ENCODE measurements around the gene NCF2.

NCF2 gene

GRCh38 chr1:183548116-183548515, 42.1 kb downstream of the NCF2 start:
- DNase-seq = no peak

GRCh38 chr1:183546427-183546826, 43.8 kb downstream of the NCF2 start:
- DNase-seq = no peak

- no peak for DNase-seq
Observed at GRCh38 chr1:183544598-183545297, 45.5 kb downstream of the NCF2 start.

GRCh38 chr1:183543619-183544204, 46.5 kb downstream of the NCF2 start:
- no peak for DNase-seq

GRCh38 chr1:183537405-183537804, 52.9 kb downstream of the NCF2 start:
- no peak for DNase-seq

- DNase-seq = no peak
Observed at GRCh38 chr1:183533617-183534174, 56.6 kb downstream of the NCF2 start.

GRCh38 chr1:183528577-183528976, 61.7 kb downstream of the NCF2 start:
- DNase-seq = no peak

- no peak for DNase-seq
Observed at GRCh38 chr1:183522104-183522503, 68.2 kb downstream of the NCF2 start.

GRCh38 chr1:183520379-183520778, 69.9 kb downstream of the NCF2 start:
- no peak for DNase-seq

GRCh38 chr1:183517401-183517800, 72.9 kb downstream of the NCF2 start:
- DNase-seq = no peak

- no peak for DNase-seq
Observed at GRCh38 chr1:183516725-183517124, 73.5 kb downstream of the NCF2 start.

GRCh38 chr1:183515002-183515689, 75.1 kb downstream of the NCF2 start:
- DNase-seq = no peak

GRCh38 chr1:183514235-183514634, 76.0 kb downstream of the NCF2 start:
- no peak for DNase-seq

GRCh38 chr1:183512450-183512849, 77.8 kb downstream of the NCF2 start:
- no peak for DNase-seq

GRCh38 chr1:183508694-183509093, 81.6 kb downstream of the NCF2 start:
- DNase-seq = no peak

- DNase-seq = no peak
Observed at GRCh38 chr1:183506561-183506960, 83.7 kb downstream of the NCF2 start.

Measured in activated CD4-positive, CD25-positive, alpha-beta regulatory T cell (primary cell).